Stimulated activated CD4-positive, alpha-beta T cell treated with anti-CD3 and anti-CD28 coated beads, Interleukin-15, amount 100 ng/mL, for 1 hour (primary cell): Measurements from ENCODE around the gene POLR3H.

Experiments
- DNase-seq, 2 donors: peaks; one replicate each; pipeline ENCODE4 v3.0.0-alpha.2; 2020; ENCODE audit warnings: low read depth in 1 of 2, low spot score in 1 of 2

The POLR3H gene

GRCh38 chr22:41537203-41537602 lies 7.1 kb downstream of the POLR3H start:
- DNase-seq = no peak

- no peak for DNase-seq
Measured at GRCh38 chr22:41535244-41535643, 9.0 kb downstream of the POLR3H start.

GRCh38 chr22:41534219-41534618 lies 10.1 kb downstream of the POLR3H start:
- no peak for DNase-seq

- DNase-seq = peak; percentile 28 to 50
Measured at GRCh38 chr22:41532908-41533825, 11.1 kb downstream of the POLR3H start.

- no peak for DNase-seq
Measured at GRCh38 chr22:41531715-41532477, 12.4 kb downstream of the POLR3H start.

- no peak for DNase-seq
Measured at GRCh38 chr22:41530890-41531714, 13.2 kb downstream of the POLR3H start.

GRCh38 chr22:41528938-41529561 lies 15.2 kb downstream of the POLR3H start:
- DNase-seq = no peak

- no peak for DNase-seq
Measured at GRCh38 chr22:41528132-41528766, 16.0 kb downstream of the POLR3H start.

- DNase-seq = peak; percentile 58 to 62
Measured at GRCh38 chr22:41526830-41527799, 17.2 kb downstream of the POLR3H start.

GRCh38 chr22:41526226-41526829 lies 17.9 kb downstream of the POLR3H start:
- no peak for DNase-seq

GRCh38 chr22:41525450-41526225 lies 18.6 kb downstream of the POLR3H start:
- no peak for DNase-seq

GRCh38 chr22:41524809-41525449 lies 19.3 kb downstream of the POLR3H start:
- peak; percentile 19 to 40 for DNase-seq

GRCh38 chr22:41524251-41524661 lies 20.0 kb downstream of the POLR3H start:
- no peak for DNase-seq

GRCh38 chr22:41523464-41524221 lies 20.6 kb downstream of the POLR3H start:
- no peak for DNase-seq

GRCh38 chr22:41522813-41523212 lies 21.5 kb downstream of the POLR3H start:
- no peak for DNase-seq

- no peak for DNase-seq
Measured at GRCh38 chr22:41521126-41521525, 23.1 kb downstream of the POLR3H start.

GRCh38 chr22:41518048-41518347 lies 26.3 kb downstream of the POLR3H start:
- no peak for DNase-seq
